ENCODE data around the gene PRKAR1A.
"Not testable (repeated sequence)": the region's sequence is repeated elsewhere in the genome, so short reads cannot be mapped to it uniquely, and the experiment has no call there.

The PRKAR1A gene

GRCh38 chr17:68512247-68512959 is at the start of gene PRKAR1A:
Gene PRKAR1A, plus strand, starts transcription at chr17:68512430. Its CDS starts 2,970 bp downstream, at chr17:68515400.
- intact Hi-C loops (cut with DNase I), result loop anchor here (5.0 kb wide), 1 partner anchor 55 kb away; the partner anchor contains the start of gene WIPI1
- peak; percentile 94 to 100 (median 98) for DNase-seq

- no peak for DNase-seq
- intact Hi-C loops (cut with DNase I), result loop anchor here (10.0 kb wide), 1 partner anchor 289 kb away; no protein-coding TSS in a partner anchor
Observed at GRCh38 chr17:68463211-68464019, 48.8 kb upstream of the PRKAR1A start.

GRCh38 chr17:68468334-68468733 is 43.9 kb upstream of the PRKAR1A start:
- peak in 7 of 42 donors; percentile 23 to 44 (median 29) for DNase-seq
- intact Hi-C loops (cut with DNase I), result loop anchor here (10.0 kb wide), 1 partner anchor 294 kb away; no protein-coding TSS in a partner anchor

GRCh38 chr17:68468788-68469187 is 43.4 kb upstream of the PRKAR1A start:
- no peak for DNase-seq
- intact Hi-C loops (cut with DNase I), result loop anchor here (10.0 kb wide), 1 partner anchor 294 kb away; no protein-coding TSS in a partner anchor

GRCh38 chr17:68470961-68471360 is 41.3 kb upstream of the PRKAR1A start:
- DNase-seq, result no peak
- intact Hi-C loops (cut with DNase I), result no loop called here

- no peak for DNase-seq
- intact Hi-C loops (cut with DNase I), result no loop called here
Observed at GRCh38 chr17:68480885-68481284, 31.3 kb upstream of the PRKAR1A start.

- DNase-seq, result no peak
- intact Hi-C loops (cut with DNase I), result no loop called here
Observed at GRCh38 chr17:68482576-68483041, 29.6 kb upstream of the PRKAR1A start.

- no peak for DNase-seq
- intact Hi-C loops (cut with DNase I), result no loop called here
Observed at GRCh38 chr17:68484458-68484857, 27.8 kb upstream of the PRKAR1A start.

GRCh38 chr17:68489919-68490318 is 22.3 kb upstream of the PRKAR1A start:
- DNase-seq, result no peak
- intact Hi-C loops (cut with DNase I), result no loop called here

- DNase-seq, result peak in 14 of 42 donors; percentile 16 to 53 (median 27)
- intact Hi-C loops (cut with DNase I), result no loop called here
Observed at GRCh38 chr17:68491381-68492231, 20.6 kb upstream of the PRKAR1A start.

GRCh38 chr17:68492394-68493054 is 19.7 kb upstream of the PRKAR1A start:
- DNase-seq; intact Hi-C loops (cut with DNase I): not testable (repeated sequence)

- DNase-seq, result no peak
- intact Hi-C loops (cut with DNase I), result no loop called here
Observed at GRCh38 chr17:68495081-68495480, 17.1 kb upstream of the PRKAR1A start.

- intact Hi-C loops (cut with DNase I), result no loop called here
Observed at GRCh38 chr17:68497885-68498319, 14.3 kb upstream of the PRKAR1A start.

GRCh38 chr17:68498479-68499326 is 13.5 kb upstream of the PRKAR1A start:
- peak in 1 of 42 donors; percentile 25 for DNase-seq
- intact Hi-C loops (cut with DNase I), result no loop called here

More at GRCh38 chr17:68497885-68498319, 14.3 kb upstream of the PRKAR1A start:
- DNase-seq, result peak in 2 of 42 donors; percentile 23 to 35

- intact Hi-C loops (cut with DNase I), result no loop called here
- DNase-seq, result no peak
Observed at GRCh38 chr17:68499587-68499986, 12.6 kb upstream of the PRKAR1A start.

- intact Hi-C loops (cut with DNase I), result no loop called here
- no peak for DNase-seq
Observed at GRCh38 chr17:68501074-68501473, 11.2 kb upstream of the PRKAR1A start.

- DNase-seq, result no peak
- intact Hi-C loops (cut with DNase I), result no loop called here
Observed at GRCh38 chr17:68505951-68506350, 6.3 kb upstream of the PRKAR1A start.
